Activated CD4-positive, CD25-positive, alpha-beta regulatory T cell (primary cell): ENCODE data around the gene STT3A.

Experiments used
- DNase-seq, 4 experiments: peaks; one replicate each; lab custom pipeline; 2025; lab: John Stamatoyannopoulos, UW

The STT3A gene

GRCh38 chr11:125588505-125588904 lies 4.1 kb upstream of the STT3A start:
- no peak for DNase-seq

GRCh38 chr11:125591649-125592304 lies 875 bp upstream of the STT3A start:
- DNase-seq, result no peak

- DNase-seq, result no peak
Measured at GRCh38 chr11:125593114-125593820, 615 bp downstream of the STT3A start.

- no peak for DNase-seq
Measured at GRCh38 chr11:125594958-125595357, 2.3 kb downstream of the STT3A start.

- no peak for DNase-seq
Measured at GRCh38 chr11:125600663-125601062, 8.0 kb downstream of the STT3A start.

- no peak for DNase-seq
Measured at GRCh38 chr11:125603207-125603606, 10.6 kb downstream of the STT3A start.

GRCh38 chr11:125605417-125605816 lies 12.8 kb downstream of the STT3A start:
- DNase-seq, result no peak

GRCh38 chr11:125609545-125609944 lies 16.9 kb downstream of the STT3A start:
- DNase-seq, result no peak

GRCh38 chr11:125618383-125618782 lies 25.7 kb downstream of the STT3A start:
- no peak for DNase-seq

- no peak for DNase-seq
Measured at GRCh38 chr11:125621995-125622394, 29.3 kb downstream of the STT3A start.

- no peak for DNase-seq
Measured at GRCh38 chr11:125623064-125623463, 30.4 kb downstream of the STT3A start.

GRCh38 chr11:125624756-125625213 lies 32.1 kb downstream of the STT3A start, which contains the start of gene CHEK1:
Gene CHEK1 (plus strand): TSS chr11:125625163. CDS start chr11:125626769, 1,606 bp downstream.
- no peak for DNase-seq

GRCh38 chr11:125625225-125625629 lies 32.6 kb downstream of the STT3A start:
- no peak for DNase-seq

GRCh38 chr11:125625630-125626287 lies 33.1 kb downstream of the STT3A start:
- DNase-seq, result peak; percentile 68 to 80 (median 76)

- DNase-seq, result peak in 1 of 4 experiments; percentile 4
Measured at GRCh38 chr11:125626288-125626950, 33.8 kb downstream of the STT3A start.

- no peak for DNase-seq
Measured at GRCh38 chr11:125627236-125627910, 34.7 kb downstream of the STT3A start.

GRCh38 chr11:125637840-125638239 lies 45.2 kb downstream of the STT3A start:
- DNase-seq, result no peak

GRCh38 chr11:125638315-125638714 lies 45.7 kb downstream of the STT3A start:
- DNase-seq, result no peak

GRCh38 chr11:125645871-125646270 lies 53.2 kb downstream of the STT3A start:
- DNase-seq, result no peak

- DNase-seq, result no peak
Measured at GRCh38 chr11:125649465-125650166, 57.0 kb downstream of the STT3A start.

GRCh38 chr11:125662689-125663088 lies 70.0 kb downstream of the STT3A start:
- DNase-seq, result no peak
